Esophagus squamous epithelium (tissue), 5 donors: ENCODE data around the gene CNRIP1. TPM values are rescaled to one million over a fixed set of nuclear protein-coding genes. Genes with fewer than 3 reads are reported as not detected.

ENCODE experiments used
- DNase-seq: peaks from one replicate; lab custom pipeline; 2025; lab: John Stamatoyannopoulos, UW
- H3K27ac ChIP-seq, 4 donors: fragments of 200-600 bp; sonication (generic); one replicate each; pipeline ENCODE4 v1.5.1; 2016 to 2019; ENCODE audit warnings: mild to moderate bottlenecking in 1 of 4
- H3K27me3 ChIP-seq, 4 donors: fragments of 200-600 bp; sonication (generic); 1 replicate in 3 of 4; 2 replicates in 1 of 4; pipeline versions ENCODE4 v1.5.1 to v1.6.0; 2017 to 2021; ENCODE audit warnings: antibody characterized with exemption in 1 of 4
- H3K36me3 ChIP-seq, 3 donors: fragments of 200-600 bp; sonication (generic); one replicate each; pipeline ENCODE4 v1.5.1; 2016 to 2019
- H3K4me1 ChIP-seq, 3 donors: fragments of 200-600 bp; sonication (generic); one replicate each; pipeline ENCODE4 v1.5.1; 2017 to 2019
- H3K4me3 ChIP-seq, 4 donors: fragments of 200-600 bp; sonication (generic); 1 replicate in 3 of 4; 2 replicates in 1 of 4; pipeline ENCODE4 v1.5.1; 2016 to 2019; ENCODE audit warnings: mild to moderate bottlenecking in 2 of 4, moderate library complexity in 1 of 4
- H3K9me3 ChIP-seq, 3 donors: fragments of 200-600 bp; sonication (generic); one replicate each; pipeline ENCODE4 v1.5.1; 2016 to 2019
- POLR2A ChIP-seq, 4 donors: fragments of 450-650 bp; IDR thresholded peaks; one replicate each; pipeline ENCODE4 v1.6.1; 2017; ENCODE audit warnings: antibody characterized with exemption in 4 of 4, mild to moderate bottlenecking in 4 of 4, moderate library complexity in 3 of 4
- WGBS, 2 donors: methylation state at CpG; one replicate each; pipeline ENCODE4 v1.1.5; 2018; 5-methylcytosine and 5-hydroxymethylcytosine counted together
- intact Hi-C: fragments of 100-400 bp; cut with DNase I; formaldehyde crosslinking; loops from one replicate; pipeline ENCODE4 v1.15.0; 2022
- total RNA-seq, 4 donors: library from RNA; depleted of rRNA; stranded (reverse); fragments of >200 nt; gene quantifications; one replicate each; pipeline ENCODE4 v1.1.0, GENCODE V29; 2016
- TF ChIP-seq, protein P1 (sequence below), 6 experiments: fragments of 450-650 bp in 4 of 6; fragments of 200-600 bp in 2 of 6; sonication (generic) in 2 of 6; IDR thresholded peaks; one replicate each; pipeline ENCODE4 v1.5.1; 2016 to 2019; ENCODE audit warnings: antibody characterized with exemption in 6 of 6, mild to moderate bottlenecking in 4 of 6, moderate library complexity in 4 of 6
- donor health status: DM: yes; HTN: yes; CAD: no.

Gene CNRIP1
- total RNA-seq, 4 donors from 2014 or later = 0.61 to 21.4 (median 5.0) TPM

DNA sequence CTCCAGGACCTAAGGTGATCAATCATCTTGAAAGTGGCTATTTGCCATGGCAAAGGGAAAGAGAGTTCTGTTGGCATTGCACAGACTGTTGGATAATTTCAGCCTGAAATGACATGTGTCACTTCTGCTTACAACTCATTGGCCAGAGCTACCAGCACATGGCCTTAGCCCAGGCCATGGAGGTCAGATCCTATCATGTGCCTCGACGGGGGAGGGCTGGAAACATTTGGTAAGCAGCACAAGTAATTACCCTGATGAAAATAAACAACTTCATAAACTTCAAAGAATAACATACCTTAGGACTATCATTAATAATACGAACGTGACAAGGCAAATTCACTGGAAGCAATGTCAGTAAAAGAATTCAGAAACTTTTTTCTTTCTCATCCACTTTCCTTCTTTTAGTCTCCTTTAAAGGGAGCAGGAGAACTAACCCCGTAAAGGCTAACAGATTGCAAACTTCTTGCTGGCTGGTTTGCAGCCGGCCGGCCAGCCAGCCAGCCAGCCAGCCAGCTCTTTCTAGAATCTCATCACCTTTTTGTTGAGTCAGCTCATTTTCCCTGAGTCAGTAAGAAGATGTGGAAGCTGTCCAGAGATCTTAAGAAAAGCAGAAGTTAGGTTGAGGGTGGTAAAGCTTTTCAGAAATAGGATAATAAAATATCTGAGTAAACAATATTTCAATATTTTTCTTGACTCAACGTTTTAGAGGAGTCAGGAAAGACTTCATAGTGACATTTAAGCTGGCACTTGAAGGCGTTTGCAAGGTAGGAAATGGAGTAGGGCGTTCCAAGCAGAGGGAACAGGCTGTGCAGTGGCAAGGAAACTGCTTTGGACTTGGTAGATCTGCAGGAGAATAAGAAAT is 31.9 kb downstream of the CNRIP1 start:
- Histone ChIP-seq H3K4me1 (peaks cover 17 to 54% (median 22%) of the 10 kb centered on the region in 3 donors), H3K27ac (peak overlapping the region; percentile 31 to 72 (median 52)), H3K36me3 (no peaks in the 10 kb centered on the region), H3K9me3 (no peaks in the 10 kb centered on the region), H3K4me3 (peak overlapping the region in 1 of 4 donors; percentile 5), H3K27me3 (no peaks in the 10 kb centered on the region)
- TF ChIP-seq, protein P1, sequence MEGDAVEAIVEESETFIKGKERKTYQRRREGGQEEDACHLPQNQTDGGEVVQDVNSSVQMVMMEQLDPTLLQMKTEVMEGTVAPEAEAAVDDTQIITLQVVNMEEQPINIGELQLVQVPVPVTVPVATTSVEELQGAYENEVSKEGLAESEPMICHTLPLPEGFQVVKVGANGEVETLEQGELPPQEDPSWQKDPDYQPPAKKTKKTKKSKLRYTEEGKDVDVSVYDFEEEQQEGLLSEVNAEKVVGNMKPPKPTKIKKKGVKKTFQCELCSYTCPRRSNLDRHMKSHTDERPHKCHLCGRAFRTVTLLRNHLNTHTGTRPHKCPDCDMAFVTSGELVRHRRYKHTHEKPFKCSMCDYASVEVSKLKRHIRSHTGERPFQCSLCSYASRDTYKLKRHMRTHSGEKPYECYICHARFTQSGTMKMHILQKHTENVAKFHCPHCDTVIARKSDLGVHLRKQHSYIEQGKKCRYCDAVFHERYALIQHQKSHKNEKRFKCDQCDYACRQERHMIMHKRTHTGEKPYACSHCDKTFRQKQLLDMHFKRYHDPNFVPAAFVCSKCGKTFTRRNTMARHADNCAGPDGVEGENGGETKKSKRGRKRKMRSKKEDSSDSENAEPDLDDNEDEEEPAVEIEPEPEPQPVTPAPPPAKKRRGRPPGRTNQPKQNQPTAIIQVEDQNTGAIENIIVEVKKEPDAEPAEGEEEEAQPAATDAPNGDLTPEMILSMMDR (IDR thresholded peaks at IDR 0.05) = no peak
- TF ChIP-seq POLR2A (IDR thresholded peaks at IDR 0.05) = no peak
- WGBS, 2 donors = 18 to 30% methylated on average over 10 of the region's 10 CpGs
- intact Hi-C loops = loop anchor here (10.0 kb wide), 1 partner anchor 93 kb away; no protein-coding TSS in a partner anchor
- DNase-seq = no peak

DNA sequence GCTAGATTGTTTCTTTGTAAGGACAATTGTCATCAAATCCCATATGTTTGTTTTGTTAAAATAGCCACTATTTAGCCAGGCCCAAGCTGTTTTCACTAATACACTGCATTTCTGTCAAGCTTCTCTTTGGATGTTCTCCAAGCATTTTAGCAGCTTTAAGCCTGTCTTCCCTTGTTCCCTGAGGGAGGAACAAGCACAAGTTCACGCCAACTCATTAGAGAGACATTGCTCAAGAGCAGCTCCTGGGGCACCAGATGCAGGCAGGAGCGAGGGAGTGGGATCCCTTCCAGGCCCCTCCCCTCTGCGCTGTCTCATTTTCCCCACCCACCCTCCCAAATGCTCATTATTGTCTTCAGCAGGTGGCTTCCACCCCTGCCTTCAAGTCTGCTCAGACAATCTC is 34.9 kb downstream of the CNRIP1 start:
- peak overlapping the region; percentile 13 to 61 (median 36) for H3K27ac ChIP-seq
- intact Hi-C loops = loop anchor here (5.0 to 10.0 kb wide), 2 partner anchors 90 to 158 kb away; no protein-coding TSS in a partner anchor

DNA sequence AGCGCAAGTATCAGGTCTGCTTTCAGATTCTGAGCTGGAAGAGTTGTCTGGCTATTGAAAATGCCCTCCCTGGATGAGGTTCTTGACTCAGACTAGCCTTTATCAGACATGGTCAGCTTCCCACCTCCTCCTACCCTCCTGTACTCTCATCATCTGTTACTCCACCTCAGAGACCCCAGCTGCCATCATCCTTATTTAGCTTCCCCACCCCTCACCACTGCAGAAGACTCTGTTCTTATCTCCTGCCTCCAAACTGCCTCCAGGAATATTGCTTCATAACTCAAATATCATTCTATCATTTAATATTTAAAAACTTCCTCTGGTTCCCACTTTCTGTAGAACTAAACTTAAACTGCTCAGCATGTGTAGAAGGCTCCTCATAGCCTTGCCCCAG is 36.3 kb downstream of the CNRIP1 start:
- peaks cover 19 to 82% (median 21%) of the 10 kb centered on the region in 3 donors for H3K4me1 ChIP-seq
- no peaks in the 10 kb centered on the region for H3K36me3 ChIP-seq
- 95 to 100% methylated on average over 1 of the region's 1 CpG for WGBS, 2 donors
- no peaks in the 10 kb centered on the region for H3K9me3 ChIP-seq
- intact Hi-C loops = loop anchor here (5.0 to 10.0 kb wide), 2 partner anchors 89 to 156 kb away; no protein-coding TSS in a partner anchor
- no peak overlapping the region for H3K27ac ChIP-seq
- no peak for DNase-seq
- H3K4me3 ChIP-seq = no peak overlapping the region
- no peak for TF ChIP-seq POLR2A (IDR thresholded peaks at IDR 0.05)
- TF ChIP-seq, protein P1 (IDR thresholded peaks at IDR 0.05) = no peak
- no peaks in the 10 kb centered on the region for H3K27me3 ChIP-seq

More for the DNA sequence above, 34.9 kb downstream of the CNRIP1 start:
- DNase-seq = no peak
- WGBS, 2 donors = 20 to 33% methylated on average over 1 to 3 of the region's 3 CpGs
- TF ChIP-seq POLR2A (IDR thresholded peaks at IDR 0.05) = no peak
- TF ChIP-seq, protein P1 (IDR thresholded peaks at IDR 0.05) = no peak
- Histone ChIP-seq H3K27me3 (no peaks in the 10 kb centered on the region), H3K4me3 (no peak overlapping the region), H3K9me3 (no peaks in the 10 kb centered on the region), H3K4me1 (peaks cover 17 to 74% (median 22%) of the 10 kb centered on the region in 3 donors), H3K36me3 (no peaks in the 10 kb centered on the region)

DNA sequence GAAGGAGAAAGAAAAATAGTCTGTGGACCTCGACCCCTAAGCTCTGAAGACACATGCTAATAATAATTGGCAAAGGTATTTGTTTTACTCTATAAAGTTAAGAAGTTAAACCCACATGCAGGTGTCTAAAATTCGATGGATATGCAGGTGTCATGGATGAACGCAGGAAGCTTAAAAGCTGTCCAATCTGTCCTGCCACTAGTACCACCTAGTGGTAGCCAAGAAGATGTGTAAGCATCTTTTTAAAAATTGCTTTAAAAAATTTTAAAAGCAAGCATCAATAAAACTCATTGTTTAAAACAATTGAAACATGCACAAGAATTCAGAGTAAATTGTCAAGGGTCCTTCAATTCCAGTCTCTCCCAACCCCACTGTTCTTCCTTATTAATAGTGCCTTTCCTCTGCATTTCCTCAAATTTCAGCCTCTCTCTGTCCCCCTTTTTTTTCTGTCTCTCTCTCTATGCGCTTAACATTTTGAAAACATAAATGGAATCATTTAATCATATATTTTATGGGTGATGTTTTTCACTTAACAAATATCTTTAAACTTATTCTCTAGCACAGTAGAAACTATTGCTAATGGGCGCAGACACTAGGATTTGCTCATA is 36.8 kb downstream of the CNRIP1 start:
- intact Hi-C loops = loop anchor here (5.0 to 10.0 kb wide), 2 partner anchors 88 to 156 kb away; no protein-coding TSS in a partner anchor

More for the DNA sequence above, 36.8 kb downstream of the CNRIP1 start:
- Histone ChIP-seq H3K4me3 (no peak overlapping the region), H3K36me3 (no peaks in the 10 kb centered on the region), H3K27me3 (no peaks in the 10 kb centered on the region), H3K9me3 (no peaks in the 10 kb centered on the region), H3K4me1 (peaks cover 15 to 80% (median 16%) of the 10 kb centered on the region in 3 donors), H3K27ac (no peak overlapping the region)
- 38 to 41% methylated on average over 5 of the region's 5 CpGs for WGBS, 2 donors
- DNase-seq = no peak
- TF ChIP-seq POLR2A (IDR thresholded peaks at IDR 0.05) = no peak
- TF ChIP-seq, protein P1 (IDR thresholded peaks at IDR 0.05) = peak; percentile 61 to 82 (median 72)
